Thoracic aorta (tissue), 2 donors: ENCODE results near the gene SNIP1. TPM values are rescaled to one million over a fixed set of nuclear protein-coding genes. Genes with fewer than 3 reads are reported as not detected.

Experiments used
- ATAC-seq: fragments of 150-250 bp; one replicate; pipeline ENCODE4 v1.8.0; 2017; ENCODE audit warnings: low read depth; ENCODE audit not compliant: insufficient number of reproducible peaks, low FRiP score
- DNase-seq: peaks from one replicate; pipeline ENCODE4 v3.0.0-alpha.2; 2020; ENCODE audit warnings: low spot score
- H3K27ac ChIP-seq, 2 donors: fragments of 200-600 bp; sonication (generic); 1 replicate in 1 of 2; 2 replicates in 1 of 2; pipeline ENCODE4 v1.5.1; 2016; ENCODE audit warnings: mild to moderate bottlenecking in 2 of 2, moderate library complexity in 2 of 2
- H3K27me3 ChIP-seq: fragments of 200-600 bp; sonication (generic); replicated peaks from 2 replicates; pipeline ENCODE4 v1.6.0; 2016; ENCODE audit warnings: mild to moderate bottlenecking; ENCODE audit not compliant: insufficient read depth
- H3K36me3 ChIP-seq: fragments of 200-600 bp; sonication (generic); one replicate; pipeline ENCODE4 v1.5.1; 2016
- H3K4me1 ChIP-seq, 2 donors: fragments of 200-600 bp; sonication (generic); 1 replicate in 1 of 2; 2 replicates in 1 of 2; pipeline versions ENCODE4 v1.5.1 to v1.6.0; 2016; ENCODE audit warnings: low read depth in 2 of 2, mild to moderate bottlenecking in 1 of 2; ENCODE audit not compliant: control insufficient read depth in 1 of 2
- H3K4me3 ChIP-seq: fragments of 200-600 bp; sonication (generic); 2 replicates; pipeline ENCODE4 v1.5.1; 2016; ENCODE audit warnings: mild to moderate bottlenecking
- H3K9me3 ChIP-seq: fragments of 200-600 bp; sonication (generic); 2 replicates; pipeline ENCODE4 v1.5.1; 2016
- total RNA-seq, 2 donors: library from RNA; depleted of rRNA; stranded (reverse); fragments of >200 nt; gene quantifications; one replicate each; pipeline versions ENCODE4 v1.1.0 to v1.2.3, GENCODE V29; 2016
- TF ChIP-seq, protein P1 (sequence below): fragments of 200-600 bp; sonication (generic); IDR thresholded peaks from one replicate; pipeline ENCODE4 v1.5.1; 2019; ENCODE audit warnings: antibody characterized with exemption

SNIP1 gene
- total RNA-seq, 2 donors from 2014 or later, result 12.3 to 26.2 TPM

DNA sequence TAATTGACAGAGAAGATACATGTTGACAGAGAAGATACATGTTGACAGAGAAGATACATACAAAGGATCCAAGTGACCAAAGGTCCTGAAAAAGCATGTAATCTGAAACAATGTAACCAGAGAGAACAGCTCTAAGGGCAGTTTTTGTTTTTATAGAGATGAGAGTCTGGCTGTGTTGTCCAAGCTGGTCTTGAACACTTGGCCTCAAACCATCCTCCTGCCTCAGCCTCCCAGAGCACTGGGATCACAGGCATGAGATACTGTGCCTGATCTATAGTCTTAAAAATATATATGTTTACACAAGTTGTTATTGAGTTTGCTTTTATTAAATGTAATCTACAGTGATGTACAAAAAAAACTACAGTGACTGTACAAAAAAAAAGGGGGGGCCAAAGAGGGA, 52.0 kb downstream of the SNIP1 start:
- Histone ChIP-seq H3K4me3 (no peak overlapping the region), H3K27ac (no peak overlapping the region), H3K9me3 (no peaks in the 10 kb centered on the region), H3K27me3 (no peaks in the 10 kb centered on the region), H3K36me3 (peaks cover 28% of the 10 kb centered on the region), H3K4me1 (peaks cover 9 to 12% of the 10 kb centered on the region in 2 donors)
- DNase-seq (no peak), ATAC-seq (no peak)
- TF ChIP-seq, protein P1, sequence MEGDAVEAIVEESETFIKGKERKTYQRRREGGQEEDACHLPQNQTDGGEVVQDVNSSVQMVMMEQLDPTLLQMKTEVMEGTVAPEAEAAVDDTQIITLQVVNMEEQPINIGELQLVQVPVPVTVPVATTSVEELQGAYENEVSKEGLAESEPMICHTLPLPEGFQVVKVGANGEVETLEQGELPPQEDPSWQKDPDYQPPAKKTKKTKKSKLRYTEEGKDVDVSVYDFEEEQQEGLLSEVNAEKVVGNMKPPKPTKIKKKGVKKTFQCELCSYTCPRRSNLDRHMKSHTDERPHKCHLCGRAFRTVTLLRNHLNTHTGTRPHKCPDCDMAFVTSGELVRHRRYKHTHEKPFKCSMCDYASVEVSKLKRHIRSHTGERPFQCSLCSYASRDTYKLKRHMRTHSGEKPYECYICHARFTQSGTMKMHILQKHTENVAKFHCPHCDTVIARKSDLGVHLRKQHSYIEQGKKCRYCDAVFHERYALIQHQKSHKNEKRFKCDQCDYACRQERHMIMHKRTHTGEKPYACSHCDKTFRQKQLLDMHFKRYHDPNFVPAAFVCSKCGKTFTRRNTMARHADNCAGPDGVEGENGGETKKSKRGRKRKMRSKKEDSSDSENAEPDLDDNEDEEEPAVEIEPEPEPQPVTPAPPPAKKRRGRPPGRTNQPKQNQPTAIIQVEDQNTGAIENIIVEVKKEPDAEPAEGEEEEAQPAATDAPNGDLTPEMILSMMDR, result no peak

- Histone ChIP-seq H3K36me3 (peaks cover 24% of the 10 kb centered on the region), H3K4me1 (peaks cover 9 to 12% of the 10 kb centered on the region in 2 donors), H3K27ac (no peak overlapping the region), H3K4me3 (no peak overlapping the region), H3K27me3 (no peaks in the 10 kb centered on the region), H3K9me3 (no peaks in the 10 kb centered on the region)
- ATAC-seq (no peak), DNase-seq (no peak)
- TF ChIP-seq, protein P1, result no peak
Measured at GRCh38 chr1:37501661-37502060, 52.4 kb downstream of the SNIP1 start.

GRCh38 chr1:37498872-37499617, 55.0 kb downstream of the SNIP1 start:
- DNase-seq (no peak), ATAC-seq (peak; percentile 51)
- Histone ChIP-seq H3K27ac (peak overlapping the region; percentile 14 to 24), H3K27me3 (no peaks in the 10 kb centered on the region), H3K4me3 (no peak overlapping the region), H3K4me1 (peaks cover 9 to 12% of the 10 kb centered on the region in 2 donors), H3K36me3 (peaks cover 20% of the 10 kb centered on the region), H3K9me3 (no peaks in the 10 kb centered on the region)
- TF ChIP-seq, protein P1, result no peak

- no peak for ATAC-seq
- H3K27ac ChIP-seq, result no peak overlapping the region
- DNase-seq, result no peak
- H3K36me3 ChIP-seq, result peaks cover 27% of the 10 kb centered on the region
- peaks cover 9 to 12% of the 10 kb centered on the region in 2 donors for H3K4me1 ChIP-seq
- no peaks in the 10 kb centered on the region for H3K27me3 ChIP-seq
- H3K4me3 ChIP-seq, result no peak overlapping the region
- H3K9me3 ChIP-seq, result no peaks in the 10 kb centered on the region
- TF ChIP-seq, protein P1, result no peak
Measured at GRCh38 chr1:37497832-37498231, 56.3 kb downstream of the SNIP1 start.

- DNase-seq (no peak), ATAC-seq (no peak)
- Histone ChIP-seq H3K27me3 (no peaks in the 10 kb centered on the region), H3K9me3 (no peaks in the 10 kb centered on the region), H3K27ac (no peak overlapping the region), H3K4me1 (peaks cover 9 to 12% of the 10 kb centered on the region in 2 donors), H3K36me3 (peaks cover 33% of the 10 kb centered on the region), H3K4me3 (no peak overlapping the region)
- TF ChIP-seq, protein P1, result no peak
Measured at GRCh38 chr1:37495875-37496274, 58.2 kb downstream of the SNIP1 start.
